ENCODE measurements around the gene KLF15.

KLF15 gene

GRCh38 chr3:126360046-126360713 is 3.0 kb upstream of the KLF15 start:
- DNase-seq = no peak

GRCh38 chr3:126358816-126359181 is 1.6 kb upstream of the KLF15 start:
- DNase-seq = no peak

GRCh38 chr3:126358038-126358815 is 1.0 kb upstream of the KLF15 start:
- DNase-seq = no peak

- DNase-seq = no peak
These were observed 589 bp downstream of the KLF15 start for GRCh38 chr3:126356373-126357264.

GRCh38 chr3:126355777-126356372 is 1.3 kb downstream of the KLF15 start:
- no peak for DNase-seq

GRCh38 chr3:126355251-126355650 is 2.0 kb downstream of the KLF15 start:
- DNase-seq = no peak

- no peak for DNase-seq
These were observed 2.4 kb downstream of the KLF15 start for GRCh38 chr3:126354776-126355175.

GRCh38 chr3:126353694-126354321 is 3.4 kb downstream of the KLF15 start:
- no peak for DNase-seq

GRCh38 chr3:126352476-126353454 is 4.4 kb downstream of the KLF15 start:
- DNase-seq = no peak

GRCh38 chr3:126351771-126352475 is 5.3 kb downstream of the KLF15 start:
- DNase-seq = no peak

- no peak for DNase-seq
These were observed 6.0 kb downstream of the KLF15 start for GRCh38 chr3:126351086-126351770.

- no peak for DNase-seq
These were observed 6.6 kb downstream of the KLF15 start for GRCh38 chr3:126350502-126351085.

- DNase-seq = no peak
These were observed 7.4 kb downstream of the KLF15 start for GRCh38 chr3:126349611-126350501.

- no peak for DNase-seq
These were observed 8.1 kb downstream of the KLF15 start for GRCh38 chr3:126349071-126349470.

- no peak for DNase-seq
These were observed 8.8 kb downstream of the KLF15 start for GRCh38 chr3:126348308-126348920.

- no peak for DNase-seq
These were observed 9.6 kb downstream of the KLF15 start for GRCh38 chr3:126347543-126348161.

GRCh38 chr3:126346466-126346865 is 10.7 kb downstream of the KLF15 start:
- DNase-seq = no peak

Measured in DMS79 (cell line).